HG03159 (cell line): ENCODE measurements around the gene NEU2.

ENCODE experiments used
- ATAC-seq: cut with Tn5 transposase; IDR thresholded peaks from one replicate; pipeline ENCODE4 v1.9.1; 2021; ENCODE audit warnings: mild to moderate bottlenecking, moderate library complexity; ENCODE audit not compliant: unreplicated experiment

The NEU2 gene

DNA sequence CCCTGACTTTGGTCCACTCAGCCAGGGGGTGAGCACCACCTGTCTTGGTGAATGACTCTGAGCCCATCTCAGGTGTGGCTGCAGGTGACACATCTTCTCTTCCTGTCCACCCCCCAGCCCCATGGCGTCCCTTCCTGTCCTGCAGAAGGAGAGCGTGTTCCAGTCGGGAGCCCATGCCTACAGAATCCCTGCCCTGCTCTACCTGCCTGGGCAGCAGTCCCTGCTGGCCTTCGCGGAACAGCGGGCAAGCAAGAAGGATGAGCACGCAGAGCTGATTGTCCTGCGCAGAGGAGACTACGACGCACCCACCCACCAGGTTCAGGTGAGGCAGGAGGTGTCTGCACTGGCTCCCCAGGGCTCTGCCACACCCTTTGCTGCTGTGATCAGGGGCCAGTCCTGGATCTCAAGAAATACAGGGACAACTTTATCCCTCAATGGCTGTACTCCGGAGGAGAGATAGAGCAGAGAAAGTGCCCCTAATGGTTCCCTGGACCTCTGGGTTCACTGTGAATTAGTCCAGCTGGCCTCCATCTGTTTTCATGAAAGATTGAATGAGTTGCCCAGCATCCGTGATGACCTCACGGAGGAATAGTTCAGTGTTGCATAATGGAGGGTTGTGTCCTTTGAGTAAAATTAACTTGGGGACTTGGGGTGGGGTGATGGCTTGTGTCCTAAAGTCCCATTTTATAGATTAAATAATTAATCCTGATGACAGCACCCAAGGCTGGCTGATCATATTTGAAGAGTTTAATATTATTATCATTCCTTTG is at the start of gene NEU2:
Gene NEU2, plus strand, starts transcription at position 122 of the 770 bp plus-strand sequence. Its CDS starts 0 bp downstream, at position 122.
- ATAC-seq = no peak

DNA sequence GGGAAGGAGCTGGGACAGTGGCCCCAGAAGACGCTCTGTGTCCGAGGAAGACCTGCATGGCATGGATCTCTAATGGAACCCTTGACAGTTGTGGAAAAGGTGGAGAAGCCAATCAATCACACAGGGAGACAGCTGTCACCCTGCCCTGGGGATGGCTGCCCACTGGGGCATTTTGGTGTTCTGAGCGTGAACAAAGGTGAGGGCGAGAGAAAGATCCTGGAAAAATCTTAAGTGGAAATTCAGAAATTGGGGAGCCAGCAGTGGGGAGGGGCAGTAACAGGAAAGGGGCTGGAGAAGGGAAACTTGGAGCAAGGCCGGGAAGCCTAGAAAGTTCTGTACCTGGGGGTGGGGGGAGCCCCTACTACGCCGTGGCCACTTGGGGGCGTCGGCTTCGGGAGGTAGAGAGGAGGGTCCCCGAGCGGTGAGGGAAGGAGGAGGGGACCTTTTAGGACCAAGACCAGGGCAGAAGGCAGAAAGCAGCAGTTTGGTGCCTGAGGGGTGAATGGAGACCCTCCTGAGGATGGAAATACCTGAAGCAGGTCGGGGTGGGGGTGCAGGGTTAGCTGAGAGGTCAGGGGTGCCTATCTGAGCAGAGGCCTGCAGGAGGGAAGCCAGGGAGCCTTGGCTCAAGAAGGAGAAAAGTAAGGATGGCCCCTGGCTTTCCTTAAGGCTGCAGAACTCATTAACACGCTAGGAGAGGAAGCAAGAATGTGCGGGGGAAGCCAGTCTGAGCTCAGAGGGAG is 49.4 kb upstream of the NEU2 start:
- ATAC-seq = no peak

DNA sequence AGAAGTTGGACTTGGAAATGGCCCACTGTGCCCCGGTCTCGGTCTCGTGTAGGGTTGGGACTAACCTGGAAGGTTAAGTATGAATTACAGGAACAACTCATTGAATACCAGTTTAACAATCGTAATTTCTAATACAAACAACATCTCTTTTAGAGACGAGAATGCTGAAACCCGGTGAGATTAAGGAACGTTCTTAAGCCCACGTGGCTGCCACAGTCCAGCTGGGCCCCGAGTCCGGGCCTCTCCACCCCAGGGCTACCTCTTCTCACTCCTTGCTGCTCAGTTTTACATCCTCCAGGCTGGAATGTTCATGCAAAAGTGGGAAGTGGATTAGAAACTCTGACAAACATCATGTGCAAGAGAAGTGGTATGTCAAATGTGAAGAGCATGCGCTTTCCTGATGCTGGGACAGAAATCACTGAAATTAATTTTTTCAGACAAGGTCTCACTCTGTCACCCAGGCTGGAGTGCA is 48.8 kb upstream of the NEU2 start:
- no peak for ATAC-seq

DNA sequence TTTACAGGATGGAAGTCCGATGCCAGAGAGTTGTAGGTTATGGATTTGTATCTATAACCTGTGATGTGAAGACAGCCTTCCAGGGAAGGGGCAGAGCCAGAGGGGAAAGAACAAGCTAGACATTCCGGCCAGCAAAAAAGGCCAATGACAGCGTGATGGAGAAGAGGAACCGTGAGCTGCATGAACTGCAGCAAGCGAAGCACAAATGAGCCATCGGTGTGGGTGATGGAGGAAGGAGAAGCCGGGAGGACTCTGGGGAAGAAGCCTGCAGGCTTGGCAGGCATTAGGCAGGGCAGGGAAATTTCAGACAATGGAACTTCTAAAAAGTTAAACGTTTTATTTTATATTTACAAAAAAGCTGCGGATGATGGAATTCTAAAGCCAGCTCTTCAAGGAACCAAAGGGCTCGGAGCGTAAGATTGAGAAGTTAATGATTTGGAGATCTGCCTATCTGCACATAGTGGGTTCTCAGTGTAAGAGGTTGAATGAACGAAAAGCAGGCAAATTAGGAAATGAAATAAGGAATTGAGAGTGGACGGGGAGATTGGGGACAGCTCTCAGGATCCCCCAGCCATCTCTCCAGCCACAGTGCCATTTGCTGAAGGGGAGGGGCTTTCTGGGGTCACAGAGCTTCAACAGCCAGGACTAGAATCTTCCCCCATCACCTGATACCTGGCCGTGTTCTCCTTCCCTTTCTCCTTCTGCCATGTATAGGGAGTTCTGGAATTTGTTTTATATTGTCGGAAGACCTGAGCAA is 47.8 kb upstream of the NEU2 start:
- no peak for ATAC-seq

DNA sequence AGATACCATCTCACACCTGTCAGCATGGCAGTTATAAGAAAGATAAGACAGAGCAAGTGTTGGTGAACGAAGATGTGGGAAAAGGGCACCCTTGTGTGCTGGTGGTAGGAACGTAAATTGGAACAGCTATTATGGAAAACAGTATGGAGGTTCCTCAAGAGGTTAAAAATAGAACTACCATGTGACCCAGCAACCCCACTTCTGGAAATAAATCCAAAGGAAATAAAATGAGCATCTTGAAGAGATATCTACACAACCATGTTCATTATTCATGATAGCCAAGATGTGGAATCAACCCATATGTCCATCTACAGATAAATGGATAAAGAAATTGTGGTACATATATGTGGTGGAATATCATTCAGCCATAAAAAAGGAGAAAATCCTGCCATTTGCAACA is 46.3 kb upstream of the NEU2 start:
- no peak for ATAC-seq

DNA sequence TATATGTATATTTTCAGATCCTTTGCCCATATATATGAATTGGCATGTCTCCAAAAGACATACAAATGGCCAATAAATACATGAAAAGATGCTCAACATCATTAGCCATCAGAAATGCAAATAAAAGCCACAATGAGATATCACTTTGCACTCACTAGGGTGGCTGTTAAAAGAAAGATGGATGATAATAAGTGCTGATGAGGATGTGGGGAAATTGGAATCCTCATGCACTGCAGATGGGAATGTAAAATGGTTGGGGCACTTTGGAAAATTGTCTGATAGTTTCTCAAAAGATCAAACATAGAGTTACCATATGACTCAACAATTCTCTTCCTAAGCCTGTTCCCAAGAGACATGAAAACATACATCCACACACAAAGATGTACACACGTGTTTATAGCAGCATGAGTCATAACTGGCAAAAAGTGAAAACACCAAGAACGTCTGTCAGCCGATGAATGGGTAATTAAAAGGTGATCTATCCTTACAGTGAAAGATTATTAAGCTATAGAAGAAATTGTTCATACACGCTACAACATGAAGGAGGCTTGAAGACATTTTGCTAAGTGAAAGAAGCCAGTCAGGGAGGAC is 39.1 kb upstream of the NEU2 start:
- no peak for ATAC-seq

DNA sequence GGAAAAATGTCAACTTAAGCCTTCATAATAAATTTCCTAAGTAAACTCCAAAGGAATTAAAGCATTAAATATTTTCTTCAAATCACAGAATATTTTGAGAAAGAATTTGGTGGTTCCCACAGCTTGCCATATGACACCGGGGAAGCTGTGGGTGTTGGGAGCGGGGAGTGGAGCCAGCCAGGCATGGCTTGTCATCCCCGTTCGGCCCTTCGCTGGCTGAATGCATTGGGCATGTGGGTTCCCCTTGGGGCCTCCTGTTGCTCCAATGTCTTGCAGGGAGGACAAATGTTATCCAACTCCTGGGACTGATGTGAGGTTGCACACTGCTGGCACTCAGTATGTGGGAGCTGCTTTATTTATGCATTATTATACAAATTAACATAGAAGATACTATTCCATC is 38.0 kb upstream of the NEU2 start:
- ATAC-seq = no peak

DNA sequence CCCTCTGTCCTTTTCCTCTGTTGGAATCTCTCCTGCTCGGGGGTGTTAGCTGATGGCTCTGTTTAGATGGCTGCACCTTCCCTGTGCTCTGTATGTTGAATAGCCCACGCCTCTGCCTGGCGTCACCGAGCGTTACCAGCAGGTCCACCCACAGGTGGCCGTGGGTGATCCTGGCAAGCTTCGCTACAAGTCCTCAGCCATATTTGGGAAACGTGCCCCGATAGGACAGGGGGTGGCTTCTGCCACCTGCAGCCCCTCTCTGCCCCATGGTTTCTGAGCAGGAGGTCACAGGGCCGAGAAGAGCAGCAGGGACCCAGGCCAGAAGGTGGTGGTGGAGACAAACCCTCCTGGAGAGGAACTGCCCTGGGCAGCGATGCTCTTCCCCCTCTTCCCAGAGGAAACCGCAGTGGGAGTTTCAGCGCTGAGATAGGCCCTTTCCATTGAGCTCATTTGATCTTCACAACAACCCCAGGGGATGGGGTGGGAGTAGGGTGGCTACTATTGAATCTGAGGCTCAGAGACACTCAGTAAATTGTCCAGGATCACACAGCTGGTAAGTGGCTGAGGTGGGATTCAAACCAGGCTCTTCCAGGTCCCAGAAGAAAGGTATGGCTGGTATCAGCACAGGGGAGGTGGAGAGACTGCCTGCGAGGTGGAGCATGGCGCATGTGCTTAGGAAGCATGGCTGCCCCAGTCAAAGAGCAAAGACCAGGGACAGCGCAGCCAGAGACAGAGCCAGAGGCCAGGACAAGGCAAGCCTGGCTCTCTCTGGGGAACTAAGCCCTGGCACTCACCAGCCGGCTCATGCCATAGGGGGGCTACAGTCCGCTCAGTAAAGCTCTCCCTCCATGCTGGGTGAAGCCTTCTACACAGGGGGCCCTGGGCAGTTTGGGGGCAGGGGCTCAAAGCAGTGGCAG is 34.5 kb upstream of the NEU2 start:
- ATAC-seq = no peak

DNA sequence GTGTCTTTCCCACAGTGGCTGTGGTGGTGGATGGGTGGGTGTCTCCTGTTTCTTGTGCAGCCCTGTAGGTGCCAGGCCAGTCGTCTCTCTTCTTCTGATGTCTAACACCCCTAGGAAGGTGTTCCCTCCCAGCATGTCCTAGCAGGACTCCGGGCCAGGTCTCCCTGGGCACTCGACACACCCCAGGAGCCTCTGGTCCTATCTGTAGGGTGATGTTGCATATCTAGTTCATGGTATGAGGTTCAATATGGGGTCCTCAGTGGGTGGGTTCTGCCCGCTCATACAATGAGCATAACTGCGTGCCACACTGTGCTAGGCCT is 33.8 kb upstream of the NEU2 start:
- ATAC-seq = no peak

DNA sequence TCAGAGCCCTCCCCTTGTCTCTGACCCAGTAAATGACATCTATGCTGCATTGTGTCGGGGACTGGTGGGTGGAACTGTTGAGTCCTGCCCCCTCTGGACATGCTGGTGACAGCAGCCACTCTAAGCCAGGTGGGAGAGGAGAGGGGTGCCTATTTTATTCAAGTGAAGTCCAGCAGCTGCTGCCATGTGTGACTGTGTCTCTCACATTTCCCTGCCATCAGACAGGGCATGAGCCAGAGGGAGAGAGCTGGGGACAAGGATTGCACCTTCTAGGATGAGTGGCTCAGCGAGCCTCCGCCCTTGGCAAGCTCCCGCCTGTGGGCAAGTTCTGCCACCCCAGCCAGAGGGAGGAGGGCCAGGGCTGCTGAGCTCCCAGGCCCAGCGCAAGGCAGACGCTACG is 33.1 kb upstream of the NEU2 start:
- no peak for ATAC-seq

DNA sequence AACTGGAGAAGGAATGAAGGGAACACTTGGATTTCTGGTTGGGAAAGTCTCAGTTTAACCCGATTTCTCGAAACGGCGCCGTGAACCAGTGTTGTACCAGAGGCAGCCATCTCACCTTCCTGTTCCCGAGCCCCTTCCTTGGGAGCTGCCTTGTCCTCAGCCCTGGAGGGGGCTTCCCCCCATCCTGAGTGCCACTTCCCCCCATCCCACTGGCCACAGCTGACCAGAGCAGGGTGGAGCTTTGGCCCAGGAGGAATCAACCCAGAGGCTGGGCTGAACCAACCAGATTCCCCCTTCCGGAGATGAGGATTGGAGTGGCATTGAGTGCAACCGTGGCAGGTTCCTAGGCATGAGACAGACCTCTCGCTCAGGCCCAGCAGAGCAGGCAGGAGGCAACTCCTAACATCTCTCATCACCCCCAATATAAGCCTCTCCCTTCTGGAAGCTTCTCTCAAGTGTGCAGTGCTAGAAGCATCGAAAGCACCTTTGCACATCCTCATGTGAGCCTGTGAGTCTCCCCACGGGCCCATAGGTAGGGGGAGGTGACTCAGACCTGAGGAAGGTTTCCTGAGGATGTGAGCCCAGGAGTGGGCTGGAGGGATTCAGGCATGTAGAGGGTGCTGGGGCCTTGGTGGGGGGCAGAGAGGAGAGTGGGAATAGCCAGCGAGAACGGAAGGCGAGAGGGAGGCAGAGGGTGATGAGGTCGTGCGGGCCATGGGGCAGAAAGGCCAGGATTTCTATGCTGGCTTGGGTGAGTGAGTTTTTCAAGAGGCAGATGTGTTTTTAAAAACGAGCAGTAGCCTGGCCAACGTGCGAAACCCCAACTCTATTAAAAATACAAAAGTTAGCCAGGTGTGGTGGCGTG is 31.4 kb upstream of the NEU2 start:
- no peak for ATAC-seq

DNA sequence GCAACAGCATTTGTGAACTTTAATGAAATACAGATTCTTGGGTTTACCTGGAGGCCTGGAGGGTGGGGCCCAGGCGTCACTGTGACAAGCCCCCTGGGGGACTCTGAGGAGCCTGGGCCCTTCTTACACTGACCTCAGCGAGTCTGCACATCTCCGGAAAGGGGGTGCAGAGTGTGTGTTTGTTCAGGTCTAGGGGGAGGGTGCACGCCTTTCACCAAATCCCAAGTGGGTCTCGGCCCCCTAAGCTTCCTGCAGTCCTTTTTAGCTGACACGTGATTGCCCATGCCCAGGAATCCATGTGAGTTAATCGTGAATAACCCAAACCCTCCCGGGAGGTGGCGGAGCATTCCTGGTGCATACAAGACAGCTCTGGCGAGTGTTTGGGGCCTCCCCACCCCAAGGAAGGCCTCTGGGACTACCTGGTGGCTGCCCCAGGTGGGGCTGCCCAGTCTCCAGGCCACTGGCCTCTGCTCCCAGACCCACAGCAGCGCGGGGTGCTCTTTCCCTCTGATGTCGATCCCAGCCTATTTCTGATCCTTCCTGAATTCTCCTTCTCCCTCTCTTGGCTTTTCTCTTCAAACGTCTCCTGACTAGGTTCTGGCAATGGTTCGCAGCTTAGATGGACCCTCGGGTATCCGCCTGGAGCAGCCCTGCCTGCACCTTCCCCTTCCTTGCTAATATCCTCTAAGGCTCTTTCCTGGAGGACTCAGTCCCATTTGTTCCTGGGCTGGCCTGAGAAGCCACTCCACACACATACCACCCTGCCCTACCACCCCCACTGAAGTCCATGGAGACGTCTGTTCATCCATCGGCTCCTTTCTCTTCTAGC is 29.4 kb upstream of the NEU2 start:
- no peak for ATAC-seq

DNA sequence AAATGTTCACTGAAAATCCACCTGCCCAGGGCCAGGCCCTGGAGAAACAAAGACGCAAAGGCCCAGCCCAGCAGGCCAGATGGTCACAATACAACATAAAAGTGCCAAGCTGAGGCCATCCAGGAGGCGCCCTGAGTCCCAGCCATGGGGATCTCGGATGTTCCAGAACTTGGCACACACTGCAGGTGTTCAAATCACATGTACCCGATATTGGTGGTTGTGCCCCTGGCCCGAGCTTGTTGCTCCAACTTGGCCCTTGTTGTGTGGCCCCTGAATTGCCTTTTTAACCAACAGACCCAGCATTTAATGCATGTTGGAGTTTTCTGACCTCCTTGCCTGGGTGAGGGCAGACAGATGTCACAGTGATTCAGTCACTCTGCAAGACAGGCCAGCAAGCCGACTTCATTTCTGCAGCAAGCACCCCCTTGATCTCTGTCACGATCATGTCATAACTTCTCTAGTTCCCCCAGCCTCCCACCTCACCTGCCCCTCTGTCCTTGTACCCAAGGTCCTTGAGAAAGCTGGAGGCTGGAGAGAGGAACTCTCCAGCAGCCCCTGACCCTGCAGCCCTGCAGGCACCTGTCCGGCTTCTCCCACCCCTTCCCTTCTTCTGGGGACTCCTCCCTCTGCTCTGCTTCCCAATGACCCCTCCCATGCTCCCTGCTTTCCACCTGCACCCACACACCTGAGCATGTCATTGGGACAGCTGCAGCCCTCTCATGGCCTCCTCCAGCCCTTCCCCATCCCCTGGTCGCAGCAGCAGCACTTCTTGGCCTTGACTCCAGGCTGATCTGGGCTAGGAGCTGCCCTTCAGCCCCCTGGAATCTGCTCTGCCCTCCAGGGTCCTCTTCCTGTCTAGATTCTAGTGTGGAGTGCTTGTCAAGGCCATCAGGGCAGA is 28.6 kb upstream of the NEU2 start:
- no peak for ATAC-seq

DNA sequence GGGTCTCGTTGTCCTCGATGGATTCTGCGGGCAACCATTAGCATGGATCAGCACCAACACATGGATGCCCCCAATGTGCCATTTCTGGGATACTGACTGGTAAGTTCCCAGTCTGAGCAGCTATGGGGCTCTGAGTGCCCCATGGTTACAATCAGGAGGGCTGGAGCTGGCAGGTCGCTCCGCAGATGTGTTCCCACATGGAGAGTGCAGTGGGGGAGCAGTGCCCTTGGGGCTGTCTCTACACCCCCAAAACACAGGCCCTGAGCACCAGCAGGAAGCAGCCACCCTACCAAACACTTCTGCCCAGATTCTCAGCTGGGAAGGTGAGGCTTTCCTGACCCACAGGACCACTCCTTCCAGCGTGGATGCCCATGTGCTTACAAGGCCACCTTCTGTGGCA is 27.4 kb upstream of the NEU2 start:
- ATAC-seq = no peak

DNA sequence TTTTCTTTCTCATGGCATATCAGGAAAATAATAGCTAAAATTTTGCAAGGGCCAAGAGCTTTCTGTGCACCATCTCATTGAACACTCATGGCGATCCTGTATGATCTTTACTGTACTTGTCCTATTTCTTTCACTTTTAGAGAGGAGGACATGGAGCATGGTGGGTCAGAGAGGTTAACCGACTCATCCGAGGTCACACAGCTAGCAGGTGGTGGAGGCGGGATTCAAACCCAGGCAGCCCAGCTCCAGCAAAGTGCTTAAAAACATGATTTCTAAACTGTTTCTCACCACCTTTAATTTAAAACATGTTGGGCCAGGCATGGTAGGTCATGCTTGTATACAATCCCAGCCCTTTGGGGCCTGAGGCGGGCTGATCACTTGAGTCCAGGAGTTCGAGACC is 25.8 kb upstream of the NEU2 start:
- no peak for ATAC-seq

DNA sequence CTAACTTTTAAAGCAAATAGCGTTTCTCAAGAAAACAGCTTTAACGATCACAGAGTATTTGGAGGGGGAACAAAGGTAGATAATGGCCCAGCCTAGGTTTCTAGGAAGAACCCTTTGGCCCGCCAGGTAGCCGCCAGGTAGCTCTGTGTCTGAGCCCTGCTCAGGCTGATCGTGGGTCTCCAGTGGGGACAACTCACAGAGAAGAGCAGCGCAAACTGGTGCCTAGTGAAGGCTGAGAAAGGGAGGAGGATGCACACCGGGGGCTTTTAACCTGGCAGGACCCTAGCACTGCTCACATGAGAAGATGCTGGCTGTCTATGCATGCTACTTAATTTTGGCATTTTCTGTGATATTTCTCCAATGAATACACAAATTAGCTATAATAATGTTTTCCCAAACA is 25.2 kb upstream of the NEU2 start:
- no peak for ATAC-seq

DNA sequence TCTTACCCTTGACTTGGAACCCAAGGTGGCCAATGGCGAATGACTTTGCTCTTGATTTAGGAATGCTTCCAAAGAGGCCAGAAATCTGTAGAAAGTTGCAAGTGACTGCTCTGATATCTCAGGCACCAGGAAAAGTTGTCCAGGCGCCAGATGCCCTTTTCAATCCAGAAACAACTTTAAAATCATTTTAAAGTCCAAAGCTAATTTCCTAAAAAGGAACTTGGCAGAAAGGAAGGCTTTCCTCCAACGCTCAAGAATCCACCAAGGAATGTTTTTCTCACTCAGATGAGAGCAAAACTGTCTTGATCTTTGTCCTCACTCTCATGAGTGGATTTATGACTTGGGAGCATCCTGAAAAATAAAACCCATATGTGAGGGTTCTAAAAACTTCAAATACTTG is 24.7 kb upstream of the NEU2 start:
- ATAC-seq = no peak

DNA sequence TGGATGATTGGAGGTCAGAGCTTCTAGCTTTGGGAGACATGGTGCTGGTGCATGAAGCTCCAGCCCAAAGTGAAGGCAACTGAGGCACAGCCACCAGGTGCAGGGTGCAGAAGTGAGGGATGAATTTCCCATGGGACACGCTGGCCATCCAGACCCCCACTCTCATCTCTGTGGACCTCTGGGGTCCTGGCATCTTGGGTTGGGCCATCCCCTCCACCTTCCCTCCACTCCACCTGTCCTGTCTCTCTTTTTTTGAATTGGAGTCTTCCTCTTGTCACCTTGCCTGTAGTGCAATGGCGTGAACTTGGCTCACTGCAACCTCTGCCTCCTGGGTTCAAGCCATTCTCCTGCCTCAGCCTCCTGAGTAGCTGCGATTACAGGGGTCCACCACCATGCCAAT is 22.8 kb upstream of the NEU2 start:
- no peak for ATAC-seq
